DND-41 (cell line): ENCODE results near the gene GMPS.
"Not testable (repeated sequence)": the region's sequence is repeated elsewhere in the genome, so short reads cannot be mapped to it uniquely, and the experiment has no call there.

Experiments used
- ATAC-seq: fragments of 200-7000 bp; cut with Tn5 transposase; 3 replicates; pipeline ENCODE4 v1.9.1; 2021; ENCODE audit warnings: low read depth; ENCODE audit not compliant: insufficient read depth
- DNase-seq: peaks from one replicate; pipeline ENCODE4 v3.0.0-alpha.2; 2020
- H2AFZ ChIP-seq: 2 replicates; pipeline ENCODE4 v1.6.0; 2012; ENCODE audit warnings: low read depth, low read length
- H3K27ac ChIP-seq: 2 replicates; pipeline ENCODE4 v1.5.1; 2012; ENCODE audit warnings: low read length, inconsistent platforms
- H3K27me3 ChIP-seq: fragments of 200-600 bp; sonication (generic); 2 replicates; pipeline ENCODE4 v1.6.0; 2012; ENCODE audit warnings: low read length, mild to moderate bottlenecking, inconsistent platforms; ENCODE audit not compliant: insufficient read depth, poor library complexity
- H3K36me3 ChIP-seq: 2 replicates; pipeline ENCODE4 v1.5.1; 2012; ENCODE audit warnings: low read length, inconsistent platforms; ENCODE audit not compliant: insufficient read depth
- H3K4me1 ChIP-seq: 2 replicates; pipeline ENCODE4 v1.5.1; 2012; ENCODE audit warnings: mild to moderate bottlenecking, low read length; ENCODE audit not compliant: insufficient read depth
- H3K4me2 ChIP-seq: 2 replicates; pipeline ENCODE4 v1.6.0; 2012; ENCODE audit warnings: mild to moderate bottlenecking, moderate library complexity, low read length, inconsistent platforms; ENCODE audit not compliant: insufficient read depth
- H3K4me3 ChIP-seq, 2 experiments: fragments of 200-600 bp in 1 of 2; shearing (Covaris generic) in 1 of 2; 2 replicates each; pipeline ENCODE4 v1.5.1; 2012 to 2016; ENCODE audit warnings: inconsistent platforms in 2 of 2, low read length in 2 of 2, mild to moderate bottlenecking in 2 of 2, low read depth in 1 of 2, moderate library complexity in 1 of 2
- H3K79me2 ChIP-seq: 2 replicates; pipeline ENCODE4 v1.6.0; 2012; ENCODE audit warnings: low read length, inconsistent platforms; ENCODE audit not compliant: insufficient read depth
- H3K9ac ChIP-seq: 2 replicates; pipeline ENCODE4 v1.6.0; 2012; ENCODE audit warnings: low read depth, mild to moderate bottlenecking, inconsistent platforms, low read length, moderate library complexity
- H3K9me3 ChIP-seq: 2 replicates; pipeline ENCODE4 v1.5.1; 2012; ENCODE audit warnings: low read length, moderate library complexity, mild to moderate bottlenecking, inconsistent platforms; ENCODE audit not compliant: insufficient read depth, severe bottlenecking
- H4K20me1 ChIP-seq: 2 replicates; pipeline ENCODE4 v1.6.0; 2012; ENCODE audit warnings: low read length; ENCODE audit not compliant: insufficient read depth
- CTCF ChIP-seq: IDR thresholded peaks from 2 replicates; pipeline ENCODE4 v1.5.1; 2012; ENCODE audit warnings: borderline replicate concordance, low read length, moderate library complexity, mild to moderate bottlenecking; ENCODE audit not compliant: poor library complexity, severe bottlenecking; ENCODE audit errors: extremely low read depth
- EZH2 ChIP-seq: IDR thresholded peaks from 3 replicates; pipeline ENCODE4 v1.6.1; 2012; ENCODE audit warnings: borderline replicate concordance, low read depth, mild to moderate bottlenecking, moderate library complexity, low read length, inconsistent platforms; ENCODE audit not compliant: severe bottlenecking

GMPS gene

GRCh38 chr3:155958676-155959075 is 88.2 kb downstream of the GMPS start:
- Histone ChIP-seq H3K27me3 (no peaks in the 10 kb centered on the region), H2AFZ (no peak overlapping the region), H3K4me2 (no peak overlapping the region), H3K79me2 (no peaks in the 10 kb centered on the region), H3K9ac (no peak overlapping the region), H4K20me1 (no peaks in the 10 kb centered on the region), H3K9me3 (no peaks in the 10 kb centered on the region), H3K4me1 (no peaks in the 10 kb centered on the region), H3K4me3 (no peak overlapping the region), H3K27ac (no peak overlapping the region), H3K36me3 (no peaks in the 10 kb centered on the region)
- TF ChIP-seq EZH2: no peak
- no peak for TF ChIP-seq CTCF
- peak; percentile 14; the same call in 1 of the 3 replicates for ATAC-seq
- no peak for DNase-seq

- no peak for TF ChIP-seq EZH2
- no peak for TF ChIP-seq CTCF
- DNase-seq (no peak), ATAC-seq (no peak)
- Histone ChIP-seq H3K79me2 (no peaks in the 10 kb centered on the region), H2AFZ (no peak overlapping the region), H3K36me3 (no peaks in the 10 kb centered on the region), H3K27ac (no peak overlapping the region), H3K4me3 (no peak overlapping the region), H3K4me1 (no peaks in the 10 kb centered on the region), H3K9ac (no peak overlapping the region), H3K27me3 (no peaks in the 10 kb centered on the region), H4K20me1 (no peaks in the 10 kb centered on the region), H3K9me3 (no peaks in the 10 kb centered on the region), H3K4me2 (no peak overlapping the region)
Measured at GRCh38 chr3:155960060-155960459, 89.6 kb downstream of the GMPS start.

GRCh38 chr3:155961044-155961443 is 90.6 kb downstream of the GMPS start:
- not testable (repeated sequence) for ATAC-seq, H3K9me3 ChIP-seq, H3K36me3 ChIP-seq, H3K9ac ChIP-seq, H3K4me1 ChIP-seq, DNase-seq, H2AFZ ChIP-seq, H3K27ac ChIP-seq, H3K4me2 ChIP-seq, H3K4me3 ChIP-seq, H3K79me2 ChIP-seq, H4K20me1 ChIP-seq, H3K27me3 ChIP-seq

GRCh38 chr3:155963570-155963969 is 93.1 kb downstream of the GMPS start:
- DNase-seq: no peak
- no peaks in the 10 kb centered on the region for H3K79me2 ChIP-seq

More at GRCh38 chr3:155963570-155963969, 93.1 kb downstream of the GMPS start:
- H4K20me1 ChIP-seq: no peaks in the 10 kb centered on the region
- no peak overlapping the region for H3K4me2 ChIP-seq
- no peak overlapping the region for H3K4me3 ChIP-seq
- H3K9me3 ChIP-seq: no peaks in the 10 kb centered on the region
- no peak overlapping the region for H3K9ac ChIP-seq
- H3K36me3 ChIP-seq: no peaks in the 10 kb centered on the region
- H3K27me3 ChIP-seq: no peaks in the 10 kb centered on the region
- no peak overlapping the region for H3K27ac ChIP-seq
- no peaks in the 10 kb centered on the region for H3K4me1 ChIP-seq
- no peak; the same call in 2 of the 3 replicates for ATAC-seq
- TF ChIP-seq EZH2 (no peak), CTCF (no peak)
- no peak overlapping the region for H2AFZ ChIP-seq
